A204.1 (cell line): ENCODE measurements around the gene RBM47.

Experiments
- FAIRE-seq: peaks from 2 replicates; lab custom pipeline; 2012; peaks lifted over from hg19 to GRCh38; lab: Jason Lieb, UNC

Gene RBM47

GRCh38 chr4:40623707-40624106 is 6.0 kb downstream of the RBM47 start:
- FAIRE-seq: no peak

GRCh38 chr4:40622913-40623312 is 6.8 kb downstream of the RBM47 start:
- no peak for FAIRE-seq

- no peak for FAIRE-seq
Measured at GRCh38 chr4:40621592-40622512, 7.8 kb downstream of the RBM47 start.

GRCh38 chr4:40621229-40621591 is 8.5 kb downstream of the RBM47 start:
- no peak for FAIRE-seq

GRCh38 chr4:40619600-40619999 is 10.1 kb downstream of the RBM47 start:
- FAIRE-seq: no peak

- FAIRE-seq: no peak
Measured at GRCh38 chr4:40617872-40618271, 11.8 kb downstream of the RBM47 start.

- no peak for FAIRE-seq
Measured at GRCh38 chr4:40614031-40614430, 15.6 kb downstream of the RBM47 start.

- FAIRE-seq: no peak
Measured at GRCh38 chr4:40613456-40613855, 16.2 kb downstream of the RBM47 start.

- FAIRE-seq: no peak
Measured at GRCh38 chr4:40612831-40613230, 16.8 kb downstream of the RBM47 start.

GRCh38 chr4:40612283-40612682 is 17.4 kb downstream of the RBM47 start:
- no peak for FAIRE-seq

GRCh38 chr4:40608628-40609027 is 21.0 kb downstream of the RBM47 start:
- FAIRE-seq: no peak

- no peak for FAIRE-seq
Measured at GRCh38 chr4:40607221-40607620, 22.4 kb downstream of the RBM47 start.

GRCh38 chr4:40606239-40606767 is 23.4 kb downstream of the RBM47 start:
- no peak for FAIRE-seq

GRCh38 chr4:40603281-40603680 is 26.4 kb downstream of the RBM47 start:
- FAIRE-seq: no peak

- no peak for FAIRE-seq
Measured at GRCh38 chr4:40601641-40602040, 28.0 kb downstream of the RBM47 start.

- FAIRE-seq: no peak
Measured at GRCh38 chr4:40600850-40601249, 28.8 kb downstream of the RBM47 start.

- no peak for FAIRE-seq
Measured at GRCh38 chr4:40599431-40599830, 30.2 kb downstream of the RBM47 start.

GRCh38 chr4:40596522-40596921 is 33.1 kb downstream of the RBM47 start:
- no peak for FAIRE-seq

- FAIRE-seq: no peak
Measured at GRCh38 chr4:40595981-40596380, 33.7 kb downstream of the RBM47 start.

- FAIRE-seq: no peak
Measured at GRCh38 chr4:40594261-40595178, 35.1 kb downstream of the RBM47 start.

- no peak for FAIRE-seq
Measured at GRCh38 chr4:40592034-40592433, 37.6 kb downstream of the RBM47 start.

GRCh38 chr4:40587826-40588225 is 41.8 kb downstream of the RBM47 start:
- FAIRE-seq: no peak

- no peak for FAIRE-seq
Measured at GRCh38 chr4:40587351-40587750, 42.3 kb downstream of the RBM47 start.
